ENCODE data around the gene C11orf68. TPM values are rescaled to one million over a fixed set of nuclear protein-coding genes. Genes with fewer than 3 reads are reported as not detected.

C11orf68 gene
- total RNA-seq, 1 experiment from 2014 or later = 15.7 TPM

- no peak overlapping the region for H3K18ac ChIP-seq (ENCODE audit: insufficient read length, low read depth, low read length)
- H2AK5ac ChIP-seq (ENCODE audit: insufficient read length, low read length) = no peak overlapping the region
- H3K27me3 Mint-ChIP-seq (ENCODE audit: low read depth) = no peaks in the 10 kb centered on the region
- H3K4me3 Mint-ChIP-seq = no peak overlapping the region; a peak in 1 of 5 replicates
- H3K27me3 ChIP-seq (ENCODE audit: insufficient read depth, low read length) = no peaks in the 10 kb centered on the region
- no peak overlapping the region for H3T11ph ChIP-seq (ENCODE audit: low read length)
- H4K20me1 ChIP-seq (ENCODE audit: control insufficient read depth, insufficient read depth, insufficient read length) = no peaks in the 10 kb centered on the region
- peaks cover 5% of the 10 kb centered on the region for H3K79me1 ChIP-seq (ENCODE audit: insufficient read depth, low read depth, low read length, poor library complexity, severe bottlenecking)
- no peak overlapping the region for H3K27ac ChIP-seq (ENCODE audit: insufficient read length, low read depth, low read length)
- no peak for DNase-seq
- no peak overlapping the region for H4K8ac ChIP-seq (replicated peaks; ENCODE audit: insufficient read length, low read depth, low read length)
- H4K5ac ChIP-seq (ENCODE audit: insufficient read length, low read depth, low read length) = no peak overlapping the region
- H2BK120ac ChIP-seq (ENCODE audit: low read depth, low read length, poor library complexity, severe bottlenecking) = no peak overlapping the region
- H3K4me2 ChIP-seq (ENCODE audit: insufficient read depth, insufficient read length, low read length) = no peak overlapping the region
- no peak overlapping the region for H3K14ac ChIP-seq (ENCODE audit: insufficient read depth, low read length)
- H2BK15ac ChIP-seq (ENCODE audit: low read depth, low read length) = no peak overlapping the region
- no peak overlapping the region for H3K9ac ChIP-seq (ENCODE audit: extremely low read depth, insufficient read length, low read length)
- H3K9me3 Mint-ChIP-seq = no peaks in the 10 kb centered on the region
- no peak overlapping the region for H3K56ac ChIP-seq (ENCODE audit: insufficient read length, low read depth, low read length)
- H3K4ac ChIP-seq (ENCODE audit: low read depth, low read length) = no peak overlapping the region
- H3K4me1 ChIP-seq (ENCODE audit: insufficient read depth, low read length) = peaks cover 2% of the 10 kb centered on the region; the same call in 1 of the 2 replicates
- TF ChIP-seq CTCF (conservative IDR thresholded peaks at IDR 0.05) = no peak
- H2AFZ ChIP-seq (ENCODE audit: low read length) = no peak overlapping the region
- no peaks in the 10 kb centered on the region for H3K9me3 ChIP-seq (ENCODE audit: control insufficient read depth, low read depth, low read length)
- H3K27ac Mint-ChIP-seq = no peak overlapping the region
- H3K4me1 Mint-ChIP-seq = peaks cover 14% of the 10 kb centered on the region in 2 experiments
- peaks cover 53 to 82% (median 77%) of the 10 kb centered on the region in 3 experiments for H3K36me3 Mint-ChIP-seq (ENCODE audit: insufficient read depth in 1 of 3, low read depth in 3 of 3)
- H3K23ac ChIP-seq (ENCODE audit: insufficient read length, low read depth, low read length) = no peak overlapping the region
- no peak overlapping the region for H2BK5ac ChIP-seq (ENCODE audit: insufficient read length, low read length)
- no peak overlapping the region for H4K91ac ChIP-seq (ENCODE audit: insufficient read length, low read depth, low read length)
- no CpG with 5 or more reads among the region's 30 CpGs for WGBS (ENCODE audit: extremely low coverage, insufficient read length, low lambda C conversion rate)
- H3K23me2 ChIP-seq (ENCODE audit: insufficient read length, low read depth, low read length, poor library complexity, severe bottlenecking) = no peaks in the 10 kb centered on the region
- peaks cover 6% of the 10 kb centered on the region; the same call in 1 of the 2 replicates for H3K79me2 ChIP-seq (ENCODE audit: insufficient read depth, low read length)
- no peak overlapping the region for H2BK20ac ChIP-seq (ENCODE audit: low read depth, low read length, poor library complexity, severe bottlenecking)
- H2BK12ac ChIP-seq (ENCODE audit: insufficient read length, low read depth, low read length) = no peak overlapping the region
Observed at GRCh38 chr11:65967329-65967934, 48.6 kb upstream of the C11orf68 start.
